Measurements from ENCODE around the gene RIPOR2. TPM values are rescaled to one million over a fixed set of nuclear protein-coding genes. Genes with fewer than 3 reads are reported as not detected.
A peak's percentile ranks its signal among the peaks of the same experiment; 100 is the strongest.

The RIPOR2 gene
- total and polyA plus RNA-seq, 2 of the 13 experiments (the other 11 are each of a cell fraction or from before 2014, with no cell fraction given) = 0.02 to 0.05 TPM

GRCh38 chr6:24763578-24763977, 172.2 kb downstream of the RIPOR2 start (continued):
- TF ChIP-seq NAIF1 (CRISPR knock-in tag; IDR thresholded peaks at IDR 0.05; ENCODE audit: borderline replicate concordance) (no peak), CBX5 (CRISPR knock-in tag; IDR thresholded peaks at IDR 0.05; ENCODE audit: borderline replicate concordance) (no peak), JUNB (CRISPR knock-in tag; IDR thresholded peaks at IDR 0.05; ENCODE audit: borderline replicate concordance) (no peak), ZNF839 (CRISPR knock-in tag; IDR thresholded peaks at IDR 0.05; ENCODE audit: borderline replicate concordance) (no peak), SALL1 (CRISPR knock-in tag; IDR thresholded peaks at IDR 0.05) (0 out of 2 replicates have a peak, but pooled peaks have one; percentile 10), ZNF83 (CRISPR knock-in tag; IDR thresholded peaks at IDR 0.05; ENCODE audit: borderline replicate concordance) (no peak), SPEN (CRISPR knock-in tag; IDR thresholded peaks at IDR 0.05; ENCODE audit: low read depth) (no peak), DMAP1 (CRISPR knock-in tag; IDR thresholded peaks at IDR 0.05) (no peak), TSC22D2 (CRISPR knock-in tag; IDR thresholded peaks at IDR 0.05; ENCODE audit: borderline replicate concordance) (no peak), MBNL3 (CRISPR knock-in tag; conservative IDR thresholded peaks at IDR 0.05) (no peak), RFX5 (IDR thresholded peaks at IDR 0.05; ENCODE audit: low read depth, low read length) (no peak), EED (CRISPR knock-in tag; IDR thresholded peaks at IDR 0.05) (no peak), ZFP36 (IDR thresholded peaks at IDR 0.05; ENCODE audit: borderline replicate concordance, low read depth, low read length, partially characterized antibody) (no peak), REPIN1 (CRISPR knock-in tag; IDR thresholded peaks at IDR 0.05; ENCODE audit: borderline replicate concordance, low read depth) (0 out of 2 replicates have a peak, but pooled peaks have one; percentile 26), SOX5 (CRISPR knock-in tag; IDR thresholded peaks at IDR 0.05; ENCODE audit: borderline replicate concordance) (no peak), MAFK (conservative IDR thresholded peaks at IDR 0.05 in 1 of 2, IDR thresholded peaks at IDR 0.05 in 1 of 2; ENCODE audit: low read length in 2 of 2) (peak; percentile 45 to 49; a peak in 3 of 4 replicates), HNRNPK (IDR thresholded peaks at IDR 0.05; ENCODE audit: low read depth, low read length, poor library complexity, severe bottlenecking) (no peak), GMEB1 (CRISPR knock-in tag; IDR thresholded peaks at IDR 0.05; ENCODE audit: borderline replicate concordance) (peak; percentile 20; the same call in 1 of the 2 replicates), U2AF2 (IDR thresholded peaks at IDR 0.05; ENCODE audit: low read depth, low read length) (no peak)
- TF ChIP-seq, protein P1, sequence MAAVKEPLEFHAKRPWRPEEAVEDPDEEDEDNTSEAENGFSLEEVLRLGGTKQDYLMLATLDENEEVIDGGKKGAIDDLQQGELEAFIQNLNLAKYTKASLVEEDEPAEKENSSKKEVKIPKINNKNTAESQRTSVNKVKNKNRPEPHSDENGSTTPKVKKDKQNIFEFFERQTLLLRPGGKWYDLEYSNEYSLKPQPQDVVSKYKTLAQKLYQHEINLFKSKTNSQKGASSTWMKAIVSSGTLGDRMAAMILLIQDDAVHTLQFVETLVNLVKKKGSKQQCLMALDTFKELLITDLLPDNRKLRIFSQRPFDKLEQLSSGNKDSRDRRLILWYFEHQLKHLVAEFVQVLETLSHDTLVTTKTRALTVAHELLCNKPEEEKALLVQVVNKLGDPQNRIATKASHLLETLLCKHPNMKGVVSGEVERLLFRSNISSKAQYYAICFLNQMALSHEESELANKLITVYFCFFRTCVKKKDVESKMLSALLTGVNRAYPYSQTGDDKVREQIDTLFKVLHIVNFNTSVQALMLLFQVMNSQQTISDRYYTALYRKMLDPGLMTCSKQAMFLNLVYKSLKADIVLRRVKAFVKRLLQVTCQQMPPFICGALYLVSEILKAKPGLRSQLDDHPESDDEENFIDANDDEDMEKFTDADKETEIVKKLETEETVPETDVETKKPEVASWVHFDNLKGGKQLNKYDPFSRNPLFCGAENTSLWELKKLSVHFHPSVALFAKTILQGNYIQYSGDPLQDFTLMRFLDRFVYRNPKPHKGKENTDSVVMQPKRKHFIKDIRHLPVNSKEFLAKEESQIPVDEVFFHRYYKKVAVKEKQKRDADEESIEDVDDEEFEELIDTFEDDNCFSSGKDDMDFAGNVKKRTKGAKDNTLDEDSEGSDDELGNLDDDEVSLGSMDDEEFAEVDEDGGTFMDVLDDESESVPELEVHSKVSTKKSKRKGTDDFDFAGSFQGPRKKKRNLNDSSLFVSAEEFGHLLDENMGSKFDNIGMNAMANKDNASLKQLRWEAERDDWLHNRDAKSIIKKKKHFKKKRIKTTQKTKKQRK (IDR thresholded peaks at IDR 0.05; ENCODE audit: low read length) = no peak
- TF ChIP-seq, protein P2, sequence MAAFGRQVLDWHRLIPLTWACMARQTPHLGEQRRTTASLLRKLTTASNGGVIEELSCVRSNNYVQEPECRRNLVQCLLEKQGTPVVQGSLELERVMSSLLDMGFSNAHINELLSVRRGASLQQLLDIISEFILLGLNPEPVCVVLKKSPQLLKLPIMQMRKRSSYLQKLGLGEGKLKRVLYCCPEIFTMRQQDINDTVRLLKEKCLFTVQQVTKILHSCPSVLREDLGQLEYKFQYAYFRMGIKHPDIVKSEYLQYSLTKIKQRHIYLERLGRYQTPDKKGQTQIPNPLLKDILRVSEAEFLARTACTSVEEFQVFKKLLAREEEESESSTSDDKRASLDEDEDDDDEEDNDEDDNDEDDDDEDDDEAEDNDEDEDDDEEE (CRISPR knock-in tag; IDR thresholded peaks at IDR 0.05) = no peak
- TF ChIP-seq, protein P3, sequence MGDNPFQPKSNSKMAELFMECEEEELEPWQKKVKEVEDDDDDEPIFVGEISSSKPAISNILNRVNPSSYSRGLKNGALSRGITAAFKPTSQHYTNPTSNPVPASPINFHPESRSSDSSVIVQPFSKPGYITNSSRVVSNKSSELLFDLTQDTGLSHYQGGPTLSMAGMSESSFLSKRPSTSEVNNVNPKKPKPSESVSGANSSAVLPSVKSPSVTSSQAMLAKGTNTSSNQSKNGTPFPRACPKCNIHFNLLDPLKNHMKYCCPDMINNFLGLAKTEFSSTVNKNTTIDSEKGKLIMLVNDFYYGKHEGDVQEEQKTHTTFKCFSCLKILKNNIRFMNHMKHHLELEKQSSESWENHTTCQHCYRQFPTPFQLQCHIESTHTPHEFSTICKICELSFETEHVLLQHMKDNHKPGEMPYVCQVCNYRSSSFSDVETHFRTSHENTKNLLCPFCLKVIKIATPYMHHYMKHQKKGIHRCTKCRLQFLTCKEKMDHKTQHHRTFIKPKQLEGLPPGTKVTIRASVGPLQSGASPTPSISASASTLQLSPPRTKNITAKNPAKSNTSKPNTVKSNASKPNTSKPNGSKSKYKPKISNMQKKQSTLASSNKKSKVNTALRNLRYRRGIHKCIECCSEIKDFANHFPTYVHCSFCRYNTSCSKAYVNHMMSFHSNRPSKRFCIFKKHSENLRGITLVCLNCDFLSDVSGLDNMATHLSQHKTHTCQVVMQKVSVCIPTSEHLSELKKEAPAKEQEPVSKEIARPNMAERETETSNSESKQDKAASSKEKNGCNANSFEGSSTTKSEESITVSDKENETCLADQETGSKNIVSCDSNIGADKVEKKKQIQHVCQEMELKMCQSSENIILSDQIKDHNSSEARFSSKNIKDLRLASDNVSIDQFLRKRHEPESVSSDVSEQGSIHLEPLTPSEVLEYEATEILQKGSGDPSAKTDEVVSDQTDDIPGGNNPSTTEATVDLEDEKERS (CRISPR knock-in tag; IDR thresholded peaks at IDR 0.05) = no peak
